Neural progenitor cell (in vitro differentiated cells): ENCODE data around the gene FOXL3.

ENCODE experiments used
- EZH2 ChIP-seq: fragments of 200-600 bp; sonication (generic); IDR thresholded peaks from 2 replicates; pipeline ENCODE4 v1.6.1; 2017; ENCODE audit warnings: antibody characterized with exemption, mild to moderate bottlenecking, moderate library complexity
- EZH2phosphoT487 ChIP-seq: fragments of 200-600 bp; sonication (generic); IDR thresholded peaks from 2 replicates; pipeline ENCODE4 v1.6.1; 2017; ENCODE audit warnings: antibody characterized with exemption
- TF ChIP-seq, protein P1 (sequence below): fragments of 200-600 bp; sonication (generic); IDR thresholded peaks from 2 replicates; pipeline ENCODE4 v1.5.1; 2017; ENCODE audit warnings: antibody characterized with exemption, mild to moderate bottlenecking

DNA sequence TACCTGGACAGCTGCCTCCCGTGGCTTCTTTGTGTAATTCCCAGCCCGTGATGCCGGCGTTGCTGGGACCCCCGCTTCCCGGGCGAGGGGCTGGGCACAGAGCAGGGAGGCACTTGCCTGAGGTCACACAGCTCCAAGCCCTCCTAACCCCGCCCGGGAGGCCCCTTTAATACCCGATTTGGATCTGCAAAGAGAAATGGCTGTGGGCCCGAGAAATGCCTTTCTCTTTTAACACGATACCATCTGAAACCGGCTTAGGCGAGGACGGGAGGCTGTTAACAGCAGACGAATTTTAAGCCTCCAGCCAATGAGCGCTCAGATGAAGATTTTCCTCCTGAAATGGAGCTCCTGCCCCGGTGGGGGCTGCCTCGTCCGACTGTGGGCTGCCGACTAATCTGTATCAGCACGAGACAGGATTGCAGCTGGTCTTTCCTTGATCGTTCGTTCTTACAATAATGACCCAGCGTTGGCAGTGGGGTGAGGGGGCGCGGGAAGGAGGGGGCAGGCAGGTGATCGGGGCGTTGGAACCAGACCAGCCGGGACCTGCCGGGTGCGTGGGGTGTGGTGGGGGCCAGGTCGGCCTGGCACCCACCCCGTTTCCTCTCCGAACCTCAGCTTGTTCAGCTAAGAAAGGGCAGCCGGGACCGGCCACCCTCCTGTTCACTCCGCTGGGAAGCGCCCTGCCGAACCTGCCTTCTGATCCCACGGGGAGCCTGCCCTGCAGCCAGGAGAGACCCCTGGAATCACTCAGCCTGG is 36.2 kb upstream of the FOXL3 start:
- TF ChIP-seq EZH2: no peak
- TF ChIP-seq, protein P1, sequence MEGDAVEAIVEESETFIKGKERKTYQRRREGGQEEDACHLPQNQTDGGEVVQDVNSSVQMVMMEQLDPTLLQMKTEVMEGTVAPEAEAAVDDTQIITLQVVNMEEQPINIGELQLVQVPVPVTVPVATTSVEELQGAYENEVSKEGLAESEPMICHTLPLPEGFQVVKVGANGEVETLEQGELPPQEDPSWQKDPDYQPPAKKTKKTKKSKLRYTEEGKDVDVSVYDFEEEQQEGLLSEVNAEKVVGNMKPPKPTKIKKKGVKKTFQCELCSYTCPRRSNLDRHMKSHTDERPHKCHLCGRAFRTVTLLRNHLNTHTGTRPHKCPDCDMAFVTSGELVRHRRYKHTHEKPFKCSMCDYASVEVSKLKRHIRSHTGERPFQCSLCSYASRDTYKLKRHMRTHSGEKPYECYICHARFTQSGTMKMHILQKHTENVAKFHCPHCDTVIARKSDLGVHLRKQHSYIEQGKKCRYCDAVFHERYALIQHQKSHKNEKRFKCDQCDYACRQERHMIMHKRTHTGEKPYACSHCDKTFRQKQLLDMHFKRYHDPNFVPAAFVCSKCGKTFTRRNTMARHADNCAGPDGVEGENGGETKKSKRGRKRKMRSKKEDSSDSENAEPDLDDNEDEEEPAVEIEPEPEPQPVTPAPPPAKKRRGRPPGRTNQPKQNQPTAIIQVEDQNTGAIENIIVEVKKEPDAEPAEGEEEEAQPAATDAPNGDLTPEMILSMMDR: no peak
- no peak for TF ChIP-seq EZH2phosphoT487
